ENCODE data around the gene PNKD.

Gene PNKD

GRCh38 chr2:218260742-218261422, 9.4 kb upstream of the PNKD start, which contains the start of gene GPBAR1:
TSS of gene GPBAR1 (plus strand) at chr2:218261015. CDS start at chr2:218262725, 1,710 bp downstream.
- no peak for DNase-seq (ENCODE audit: low read depth)
- no peak within 1 kb of the TSS for H3K4me3 ChIP-seq (ENCODE audit: control insufficient read depth, low read depth, low read length)
- TF ChIP-seq CTCF (conservative IDR thresholded peaks at IDR 0.05; ENCODE audit: control insufficient read depth, insufficient read depth, low read depth, low read length), result no peak

GRCh38 chr2:218261423-218262236, 8.7 kb upstream of the PNKD start:
- no peak for DNase-seq (ENCODE audit: low read depth)
- no peak for TF ChIP-seq CTCF (conservative IDR thresholded peaks at IDR 0.05; ENCODE audit: control insufficient read depth, insufficient read depth, low read depth, low read length)
- no peak overlapping the region for H3K4me3 ChIP-seq (ENCODE audit: control insufficient read depth, low read depth, low read length)

GRCh38 chr2:218262237-218262600, 8.1 kb upstream of the PNKD start:
- TF ChIP-seq CTCF (conservative IDR thresholded peaks at IDR 0.05; ENCODE audit: control insufficient read depth, insufficient read depth, low read depth, low read length), result no peak
- DNase-seq (ENCODE audit: low read depth), result no peak
- no peak overlapping the region for H3K4me3 ChIP-seq (ENCODE audit: control insufficient read depth, low read depth, low read length)

- DNase-seq (ENCODE audit: low read depth), result no peak
- H3K4me3 ChIP-seq (ENCODE audit: control insufficient read depth, low read depth, low read length), result no peak overlapping the region
- no peak for TF ChIP-seq CTCF (conservative IDR thresholded peaks at IDR 0.05; ENCODE audit: control insufficient read depth, insufficient read depth, low read depth, low read length)
Observed at GRCh38 chr2:218262631-218263586, 7.4 kb upstream of the PNKD start.

GRCh38 chr2:218263817-218264641, 6.3 kb upstream of the PNKD start:
- DNase-seq (ENCODE audit: low read depth), result no peak
- H3K4me3 ChIP-seq (ENCODE audit: control insufficient read depth, low read depth, low read length), result no peak overlapping the region
- TF ChIP-seq CTCF (conservative IDR thresholded peaks at IDR 0.05; ENCODE audit: control insufficient read depth, insufficient read depth, low read depth, low read length), result peak; percentile 3
